Islet of Langerhans (tissue), 1 donor: Measurements from ENCODE around the gene USP8.
"Not testable (repeated sequence)": the region's sequence is repeated elsewhere in the genome, so short reads cannot be mapped to it uniquely, and the experiment has no call there.

Experiments used
- FAIRE-seq: peaks from one replicate; lab custom pipeline; 2011; peaks lifted over from hg19 to GRCh38; lab: Jason Lieb, UNC

USP8 gene

DNA sequence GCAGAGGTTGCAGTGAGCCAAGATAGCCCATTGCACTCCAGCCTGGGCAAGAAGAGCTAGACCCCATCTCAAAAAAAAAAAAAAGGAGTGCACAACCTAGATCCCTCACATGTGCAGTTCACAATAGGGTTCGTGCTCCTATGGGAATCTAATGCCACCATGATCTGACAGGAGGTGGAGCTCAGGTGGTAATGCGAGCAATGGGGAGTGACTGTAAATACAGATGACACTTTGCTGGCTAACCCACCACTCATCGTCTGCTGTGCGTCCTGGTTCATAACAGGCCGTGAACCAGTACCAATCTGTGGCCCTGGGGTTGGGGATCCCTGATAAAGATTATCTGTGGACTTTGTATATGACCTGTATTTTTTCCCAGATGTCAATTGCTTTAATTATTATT lies 16.7 kb downstream of the USP8 start:
- no peak for FAIRE-seq

DNA sequence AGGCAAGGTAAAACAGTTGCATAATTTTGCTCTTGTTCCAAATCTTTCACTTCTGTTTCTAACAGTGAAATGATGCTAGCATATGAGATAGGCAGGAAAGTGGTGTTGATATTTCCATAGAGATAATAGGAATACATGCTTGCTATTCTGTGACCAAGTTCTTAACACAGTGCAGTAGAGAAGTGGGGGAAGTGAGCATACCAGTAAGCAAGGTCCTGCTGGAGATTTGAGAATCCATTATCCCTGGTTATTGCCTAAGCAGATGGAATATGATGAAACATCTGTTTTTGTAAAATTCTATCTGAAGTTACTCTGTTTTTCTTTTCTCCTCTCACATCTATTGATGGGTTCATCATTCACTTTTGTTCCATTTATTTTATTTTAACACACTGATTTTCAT lies 28.7 kb downstream of the USP8 start:
- no peak for FAIRE-seq

DNA sequence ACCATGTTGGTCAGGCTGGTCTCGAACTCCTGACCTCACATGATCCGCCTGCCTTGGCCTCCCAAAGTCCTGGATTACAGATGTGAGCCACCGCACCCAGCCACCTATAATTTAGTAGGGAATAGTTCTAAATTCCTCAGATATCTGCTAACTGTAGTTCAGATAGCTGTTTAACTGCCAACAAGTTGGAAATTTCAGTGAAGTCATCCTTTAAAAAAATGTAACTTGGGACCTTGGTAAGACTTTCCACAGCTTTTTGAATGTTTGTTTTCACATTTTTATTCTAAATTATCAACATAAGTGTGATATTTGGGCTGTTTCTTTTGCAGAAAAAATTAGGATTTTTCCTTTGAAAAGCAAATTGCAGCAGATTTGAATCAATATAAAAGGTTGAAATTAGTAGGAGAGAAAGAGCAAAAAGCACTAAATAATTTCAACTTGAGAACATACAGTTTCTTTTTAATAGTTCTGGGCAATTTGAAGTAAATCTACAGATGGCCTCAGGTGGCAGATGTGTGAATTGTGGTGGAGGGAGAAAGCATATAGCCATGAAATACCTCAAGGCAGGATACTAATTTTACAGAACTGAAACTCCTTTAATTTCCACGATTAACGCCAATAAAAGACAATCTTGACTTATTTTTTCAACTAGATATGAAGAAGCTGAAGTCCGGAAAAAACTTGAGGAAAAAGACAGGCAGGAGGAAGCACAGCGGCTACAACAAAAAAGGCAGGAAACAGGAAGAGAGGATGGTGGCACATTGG lies 34.3 kb downstream of the USP8 start:
- no peak for FAIRE-seq

DNA sequence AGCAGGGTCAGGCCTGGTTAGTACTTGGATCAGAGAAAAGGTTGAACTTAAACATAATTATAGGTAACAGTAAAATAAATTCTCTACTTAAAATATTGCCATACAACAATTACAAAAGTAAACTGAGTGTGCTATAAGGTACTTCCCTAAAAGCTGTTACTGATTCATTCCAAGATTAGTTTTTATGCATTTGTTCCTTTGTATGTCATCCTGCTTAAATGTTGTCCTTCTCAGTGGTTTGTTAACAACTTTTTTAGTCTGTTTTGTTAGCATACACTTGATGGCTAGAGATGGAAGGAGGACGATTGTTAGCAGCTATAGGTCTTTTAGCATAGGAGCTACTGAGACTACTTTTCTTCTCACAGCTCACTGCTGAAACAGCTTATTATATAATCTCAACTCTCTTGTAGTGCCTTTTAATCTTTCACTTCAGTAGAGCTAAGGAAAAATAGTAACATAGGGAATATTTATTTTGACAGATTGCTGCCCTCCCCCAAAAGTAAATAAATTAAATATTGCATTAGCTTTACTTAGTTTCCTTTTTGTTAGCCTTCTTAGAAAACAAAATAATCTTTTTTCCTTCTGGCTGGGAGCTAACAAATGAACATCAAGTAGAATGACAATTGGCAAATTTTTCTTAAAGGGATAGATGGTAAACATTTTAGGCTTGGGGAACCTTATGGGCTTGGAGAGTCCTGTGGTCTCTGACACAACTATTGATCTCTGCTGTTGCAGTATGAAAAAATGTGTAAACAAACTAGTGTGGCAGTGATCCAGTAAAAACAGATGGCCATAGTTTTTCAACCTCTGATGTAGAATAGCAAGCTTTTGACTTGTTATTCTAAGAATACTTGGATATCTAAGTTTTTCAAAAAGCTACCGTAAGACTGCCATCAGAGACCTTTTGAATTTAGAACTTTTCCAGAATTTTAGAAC lies 39.5 kb downstream of the USP8 start:
- FAIRE-seq: peak; percentile 21

DNA sequence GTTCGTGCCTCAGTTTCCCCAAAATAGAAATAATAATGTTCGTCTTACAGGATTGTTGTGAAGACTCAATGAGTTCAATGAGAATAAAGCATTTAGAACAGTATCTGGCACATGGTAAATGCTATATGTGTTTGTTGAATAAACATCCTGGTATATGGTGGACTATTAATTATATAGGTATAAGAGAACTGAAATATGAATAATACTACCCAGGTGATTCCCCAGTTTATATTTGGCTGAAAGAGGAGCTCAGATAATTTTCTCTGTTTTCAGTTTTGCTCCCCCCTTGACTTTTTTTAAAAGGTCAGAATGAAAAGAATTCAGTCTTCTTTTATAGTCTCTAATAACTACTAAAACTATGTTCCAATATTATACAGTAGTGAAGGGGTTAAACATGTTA lies 46.9 kb downstream of the USP8 start:
- FAIRE-seq: no peak

DNA sequence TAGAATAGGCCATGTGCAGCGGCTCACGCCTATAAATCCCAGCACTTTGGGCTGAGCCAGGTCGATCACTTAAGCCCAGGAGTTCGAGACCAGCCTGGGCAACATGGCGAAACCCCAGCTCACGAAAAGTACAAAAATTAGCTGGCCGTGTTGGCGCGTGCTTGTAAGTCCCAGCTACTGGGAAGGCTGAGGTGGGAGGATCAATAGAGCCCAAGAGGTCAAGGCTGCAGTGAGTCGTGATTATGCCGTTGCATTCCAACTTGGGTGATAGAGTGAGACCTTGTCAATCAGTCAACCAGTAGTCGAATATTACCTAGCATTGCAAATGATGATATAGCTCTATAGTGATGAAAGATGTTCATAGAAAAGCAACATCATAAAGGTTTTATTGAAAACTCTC lies 51.9 kb downstream of the USP8 start:
- no peak for FAIRE-seq

DNA sequence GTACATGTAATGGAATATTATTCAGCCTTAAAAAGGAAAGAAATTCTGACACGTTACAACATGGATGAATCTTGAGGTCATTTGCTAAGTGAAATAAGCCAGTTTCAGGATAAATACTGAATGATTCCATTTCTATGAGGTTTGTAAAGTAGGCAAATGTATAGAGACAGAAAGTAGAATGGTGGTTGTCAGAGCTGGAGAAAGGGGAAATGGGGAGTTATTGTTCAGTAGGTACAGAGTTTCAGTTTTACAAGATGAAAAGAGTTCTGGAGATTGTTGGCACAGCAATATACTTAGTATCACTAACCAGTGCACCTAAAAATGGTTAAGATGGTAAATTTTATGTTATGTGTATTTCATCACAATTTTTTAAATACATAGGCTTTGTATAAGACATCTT lies 60.6 kb downstream of the USP8 start:
- no peak for FAIRE-seq

DNA sequence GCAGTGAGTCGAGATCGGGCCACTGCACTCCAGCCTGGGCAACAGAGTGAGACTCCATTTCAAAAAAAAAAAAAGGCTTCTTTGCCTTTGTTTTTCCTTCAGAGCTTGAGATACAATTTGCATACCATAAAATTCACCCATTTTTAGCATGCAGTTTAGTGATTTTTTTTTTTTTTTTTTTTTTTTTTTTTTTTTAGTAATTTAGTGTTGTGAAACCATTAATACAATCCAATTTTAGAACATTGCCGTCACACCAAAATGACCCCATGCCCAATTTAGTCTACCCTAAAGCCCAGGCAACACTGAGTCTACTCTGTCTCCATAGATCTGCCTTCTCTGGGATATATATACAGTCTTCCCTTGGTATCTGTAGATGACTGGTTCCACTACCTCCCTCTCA lies 61.2 kb downstream of the USP8 start:
- no peak for FAIRE-seq

DNA sequence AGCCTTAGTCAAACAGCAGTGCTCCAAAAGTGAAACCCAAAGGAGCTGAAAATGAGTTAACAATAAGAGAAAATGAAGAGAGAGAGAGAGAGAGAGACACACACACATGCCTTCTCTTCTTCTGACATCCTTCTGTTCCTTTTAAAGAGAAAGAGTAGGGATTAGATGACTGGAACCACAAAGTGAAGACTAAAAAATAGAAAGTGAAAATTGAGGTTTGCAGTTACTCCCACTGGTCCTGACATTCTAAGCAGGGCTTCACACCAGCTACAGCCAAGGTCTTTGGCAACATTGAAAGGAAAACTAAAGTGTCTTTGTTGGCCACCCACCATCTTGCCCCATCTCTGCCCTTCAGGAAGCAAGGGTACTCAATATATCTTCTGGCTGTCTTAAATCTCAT lies 63.1 kb downstream of the USP8 start:
- no peak for FAIRE-seq

DNA sequence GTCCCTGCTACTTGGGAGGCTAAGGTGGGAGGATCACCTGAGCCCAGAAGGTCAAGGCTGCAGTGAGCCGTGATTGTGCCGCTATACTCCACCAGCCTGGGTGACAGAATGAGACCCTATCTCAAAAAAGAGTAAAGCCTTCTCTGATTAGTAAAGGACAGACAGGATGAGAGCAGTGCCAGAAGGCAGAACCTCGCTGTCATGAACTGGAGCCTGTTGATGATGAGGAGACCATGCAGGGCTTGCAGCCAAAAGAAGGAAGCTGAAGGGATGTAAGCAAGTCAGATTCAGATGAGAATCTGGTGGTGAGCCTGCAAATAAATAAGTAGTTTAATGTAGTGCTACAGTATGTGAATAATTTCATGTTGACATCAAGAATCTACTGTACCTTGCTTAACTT lies 69.4 kb downstream of the USP8 start:
- no peak for FAIRE-seq

DNA sequence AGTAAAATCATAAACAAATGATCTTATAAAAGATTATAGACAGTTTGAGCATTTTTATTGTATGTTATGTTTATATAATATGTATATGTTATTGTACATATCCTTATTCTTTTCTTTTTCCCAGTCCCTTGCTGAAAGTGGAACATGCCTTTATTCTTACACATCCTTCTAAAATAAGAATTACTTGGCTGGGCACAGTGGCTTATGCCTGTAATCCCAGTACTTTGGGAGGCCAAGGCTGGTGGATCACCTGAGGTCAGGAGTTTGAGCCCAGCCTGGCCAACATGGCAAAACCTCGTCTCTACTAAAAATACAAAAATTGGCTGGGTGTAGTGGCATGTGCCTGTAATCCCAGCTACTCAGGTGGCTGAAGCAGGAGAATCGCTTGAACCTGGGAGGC lies 70.3 kb downstream of the USP8 start:
- FAIRE-seq: not testable (repeated sequence)

DNA sequence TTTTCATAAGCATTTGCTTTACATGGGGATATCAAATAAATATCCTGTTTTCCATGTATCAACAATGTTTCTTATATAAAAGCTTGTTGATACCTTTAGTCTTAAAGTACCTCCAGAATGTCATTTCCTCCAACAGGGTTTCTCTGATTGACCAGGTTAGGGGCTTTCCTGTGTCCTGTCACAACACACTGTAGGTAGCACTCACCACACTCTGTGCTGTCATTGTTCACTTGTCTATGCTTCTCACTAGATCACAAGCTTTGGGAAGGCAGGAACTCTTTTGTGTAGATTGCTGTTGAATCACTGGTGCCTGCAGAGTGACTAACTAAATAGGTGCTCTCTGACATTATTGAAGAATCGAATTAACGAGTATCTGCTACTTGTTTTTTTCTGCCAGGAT lies 72.5 kb downstream of the USP8 start:
- FAIRE-seq: no peak

DNA sequence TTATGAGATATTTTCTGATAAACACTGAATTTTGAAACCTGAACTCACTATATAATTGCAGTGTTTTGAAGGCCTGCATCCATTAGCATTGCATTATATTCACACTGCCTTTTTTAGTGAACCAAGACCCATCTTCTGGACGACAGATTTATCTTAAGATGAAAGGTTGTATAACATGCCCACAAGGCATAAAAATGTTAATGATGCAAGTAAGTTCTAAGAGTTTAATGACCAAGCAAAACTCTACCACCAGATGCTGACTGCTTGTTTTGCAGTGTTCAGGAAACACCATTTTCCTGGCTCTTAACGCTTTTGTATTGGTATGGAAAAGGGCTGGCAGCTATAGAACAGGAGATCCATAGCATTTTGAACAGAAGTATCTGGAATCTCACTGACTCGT lies 76.1 kb downstream of the USP8 start:
- no peak for FAIRE-seq

DNA sequence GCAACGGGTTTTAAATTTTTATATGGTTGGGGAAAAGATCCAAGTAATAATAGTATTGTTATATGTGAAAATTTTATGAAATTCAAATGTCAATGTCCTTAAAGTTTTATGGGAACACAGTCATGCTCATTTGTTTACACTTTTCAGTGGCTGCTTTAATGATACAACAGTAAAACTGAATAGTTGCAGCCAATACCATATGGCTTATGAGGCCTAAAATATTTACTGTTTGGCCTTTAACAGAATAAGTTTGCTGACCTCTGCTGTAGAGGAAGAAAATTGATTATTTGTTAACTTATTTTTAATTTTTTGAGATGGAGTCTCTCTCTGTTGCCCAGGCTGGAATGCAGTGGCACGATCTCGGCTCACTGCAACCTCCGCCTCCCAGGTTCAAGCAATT lies 77.6 kb downstream of the USP8 start:
- FAIRE-seq: no peak

DNA sequence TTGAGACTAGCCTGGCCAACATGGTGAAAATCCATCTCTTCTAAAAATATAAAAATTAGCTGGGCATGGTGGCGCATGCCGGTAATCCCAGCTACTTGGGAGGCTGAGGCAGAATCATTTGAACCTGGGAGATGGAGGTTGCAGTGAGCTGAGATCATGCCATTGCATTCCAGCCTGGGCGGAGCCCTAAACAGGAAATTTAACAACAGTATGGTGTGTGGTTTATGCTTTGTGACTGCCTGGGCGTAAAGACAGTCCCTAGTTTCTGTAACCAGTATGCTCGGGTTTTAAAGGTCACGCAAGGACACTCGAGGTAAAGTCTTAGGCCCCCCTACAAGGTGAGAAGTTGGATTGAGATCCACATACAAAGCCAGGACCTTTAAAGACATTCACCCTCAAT lies 78.9 kb downstream of the USP8 start:
- no peak for FAIRE-seq

DNA sequence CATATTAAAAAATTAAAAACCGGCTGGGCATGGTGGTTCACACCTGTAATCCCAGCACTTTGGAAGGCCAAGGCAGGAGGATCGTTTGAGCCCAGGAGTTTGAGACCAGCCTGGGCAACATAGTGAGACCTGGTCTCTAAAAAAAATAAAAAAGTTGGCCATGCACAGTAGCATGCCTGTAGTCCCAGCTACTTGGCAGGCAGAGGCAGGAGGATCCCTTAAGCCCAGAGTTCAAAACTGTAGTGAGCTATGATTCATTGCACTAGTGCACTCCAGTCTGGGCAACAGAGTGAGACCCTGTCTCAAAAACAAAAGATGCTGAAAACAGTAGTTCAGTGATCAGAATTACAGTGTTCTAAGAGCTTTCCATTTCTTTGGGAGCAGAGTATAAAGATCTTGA lies 81.5 kb downstream of the USP8 start:
- not testable (repeated sequence) for FAIRE-seq

DNA sequence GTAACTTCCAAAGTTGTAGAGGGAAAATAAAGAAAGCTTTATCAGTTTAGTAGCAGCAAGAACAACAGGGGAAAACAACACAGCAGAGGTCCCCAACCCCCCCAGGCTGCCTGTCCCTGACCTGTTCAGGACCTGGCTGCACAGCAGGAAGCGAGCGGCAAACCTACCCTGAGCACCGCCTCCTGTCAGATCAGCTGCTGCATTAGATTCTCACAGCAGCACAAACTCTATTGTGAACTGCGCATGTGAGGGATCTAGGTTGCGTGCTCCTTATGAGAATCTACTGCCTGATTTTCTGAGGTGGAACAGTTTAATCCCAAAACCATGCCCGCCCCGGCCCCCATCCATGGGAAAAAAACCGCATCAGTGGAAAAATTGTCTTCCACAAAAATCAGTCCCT lies 81.9 kb downstream of the USP8 start:
- no peak for FAIRE-seq

DNA sequence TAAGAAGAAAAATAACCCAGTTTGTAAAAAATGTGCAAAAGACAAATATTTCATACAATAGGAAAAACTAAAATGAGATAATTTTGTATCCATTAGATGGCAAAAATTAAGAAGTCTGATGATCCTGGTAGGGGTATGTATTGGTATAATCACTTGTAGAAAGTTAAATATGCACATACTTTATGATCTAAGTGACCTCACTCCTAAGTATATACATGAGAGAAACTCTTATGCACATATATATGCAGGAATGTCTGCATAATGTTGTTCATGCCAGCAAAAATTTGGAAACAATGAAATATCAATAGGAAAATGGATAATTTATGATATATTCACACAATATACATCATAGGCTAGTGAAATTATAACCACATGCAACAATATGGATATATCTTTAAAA lies 88.8 kb downstream of the USP8 start:
- no peak for FAIRE-seq

DNA sequence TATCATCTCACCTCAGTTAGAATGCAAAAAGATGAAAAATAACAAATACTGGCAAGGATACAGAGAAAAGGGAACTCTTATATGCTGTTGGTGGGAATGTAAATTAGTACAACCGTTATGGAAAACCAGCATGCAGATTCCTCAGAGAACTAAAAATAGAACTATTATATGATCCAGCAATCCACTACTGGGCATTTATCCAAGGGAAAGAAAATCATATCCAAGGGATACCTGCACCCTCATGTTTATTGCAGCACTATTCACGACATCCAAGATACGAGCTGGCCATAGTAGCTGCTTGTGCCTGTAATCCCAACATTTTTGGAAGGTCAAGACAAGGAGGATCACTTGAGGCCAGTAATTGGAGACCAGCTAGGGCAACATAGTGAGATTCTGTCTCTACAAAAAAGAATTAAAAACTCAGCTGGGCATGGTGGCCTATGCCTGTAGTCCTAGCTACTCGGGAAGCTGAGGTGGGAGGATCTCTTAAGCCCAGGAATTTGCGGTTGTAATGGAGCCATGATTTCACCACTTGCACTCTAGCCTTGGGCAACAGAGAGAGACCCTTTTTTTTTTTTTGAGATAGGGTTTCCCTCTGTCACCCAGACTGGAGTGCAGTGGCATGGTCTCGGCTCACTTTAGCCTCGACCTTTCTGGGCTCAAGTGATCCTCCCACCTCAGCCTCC lies 95.7 kb downstream of the USP8 start:
- no peak for FAIRE-seq

DNA sequence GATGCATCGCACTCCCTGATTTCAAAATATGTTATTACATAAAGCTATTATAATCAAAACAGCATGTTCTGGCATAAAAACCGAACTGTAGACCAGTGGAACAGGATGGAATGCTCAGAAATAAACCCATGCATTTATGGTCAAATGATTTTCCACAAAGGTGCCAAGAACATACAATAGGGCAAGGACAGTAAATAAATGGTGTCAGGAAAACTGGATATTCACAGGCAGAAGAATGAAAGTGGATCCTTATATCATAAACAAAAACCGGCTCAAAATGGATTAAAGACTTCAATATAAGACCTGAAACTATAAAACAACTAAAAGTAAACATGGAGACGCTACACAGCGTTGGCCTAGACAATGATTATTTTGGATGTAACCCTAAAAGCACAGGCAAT lies 99.6 kb downstream of the USP8 start:
- no peak for FAIRE-seq

DNA sequence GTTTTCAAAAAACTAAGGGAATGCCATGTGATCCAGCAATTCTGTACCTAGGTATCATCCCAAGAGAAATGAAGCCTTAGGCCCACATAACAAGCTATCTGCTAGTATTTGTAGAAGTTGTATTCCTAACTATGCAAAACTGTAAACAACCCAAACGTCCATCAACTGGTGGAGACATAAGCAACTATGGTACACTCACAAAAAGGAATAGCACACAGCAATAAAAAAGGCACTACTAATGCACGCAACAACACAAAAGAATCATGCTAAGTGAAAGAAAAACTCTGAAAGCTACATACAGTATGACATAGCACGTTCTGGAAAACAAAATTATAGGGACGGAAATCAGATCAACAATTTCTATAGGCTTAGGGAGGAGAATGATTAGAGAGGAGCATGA lies 107.0 kb downstream of the USP8 start:
- FAIRE-seq: no peak

DNA sequence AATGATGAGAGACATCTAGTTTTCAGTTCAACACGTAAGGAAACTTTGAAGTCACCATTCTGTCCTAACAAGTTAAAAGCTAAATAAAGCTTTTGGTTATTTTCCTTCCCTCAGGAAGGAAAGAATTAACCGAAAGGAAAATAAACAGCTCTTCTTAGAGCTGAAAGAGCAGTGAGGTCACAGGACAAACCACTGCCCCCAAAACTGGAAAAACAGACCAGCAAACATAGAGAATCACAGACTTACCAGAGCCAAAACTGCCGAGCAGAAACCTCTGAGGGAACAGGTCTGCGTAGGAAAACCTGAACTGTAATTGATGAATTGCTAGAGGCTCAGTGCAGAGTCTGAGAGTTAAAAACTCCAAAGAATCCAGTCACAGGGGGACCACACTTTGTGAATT lies 107.6 kb downstream of the USP8 start:
- no peak for FAIRE-seq

DNA sequence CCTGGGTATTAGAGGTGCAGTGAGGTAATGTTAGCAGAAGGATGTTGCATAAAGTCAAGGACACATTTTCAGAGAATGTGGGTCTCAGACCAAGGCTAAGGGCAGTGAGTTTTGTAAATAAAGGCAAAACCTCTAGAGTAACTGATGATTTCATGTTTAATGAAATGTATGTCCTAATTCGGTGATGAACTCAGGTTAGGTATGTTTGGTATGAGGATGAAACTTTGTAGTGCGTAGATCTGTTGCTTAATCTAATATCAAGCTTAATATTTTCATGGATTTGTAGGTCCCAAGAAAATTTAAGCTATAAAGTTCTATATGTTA lies 118.6 kb downstream of the USP8 start:
- no peak for FAIRE-seq
